ENCODE results near the gene TP53TG5. TPM values are rescaled to one million over a fixed set of nuclear protein-coding genes. Genes with fewer than 3 reads are reported as not detected.

The TP53TG5 gene
- total RNA-seq, 1 experiment from 2014 or later, result not detected

- H4K20me1 ChIP-seq (ENCODE audit: insufficient read depth, low read depth, low read length), result peaks cover 53% of the 10 kb centered on the region
- no peaks in the 10 kb centered on the region for H3K9me2 ChIP-seq (replicated peaks; ENCODE audit: insufficient read depth, low read length)
- no peak overlapping the region for H3K9ac ChIP-seq (ENCODE audit: low read length)
- DNase-seq, result no peak
- H3K27ac ChIP-seq (ENCODE audit: low read length), result no peak overlapping the region
- H3K27me3 ChIP-seq (ENCODE audit: low read length), result no peaks in the 10 kb centered on the region
- H3K4me1 ChIP-seq (ENCODE audit: low read length), result peaks cover 42% of the 10 kb centered on the region
- H3K4me3 ChIP-seq (ENCODE audit: low read length), result 0 out of 2 replicates have a peak overlapping the region, but pooled peaks have one; percentile 2
- peak overlapping the region; percentile 71 for H3K4me2 ChIP-seq (ENCODE audit: low read depth, low read length, poor library complexity, severe bottlenecking)
- H2AFZ ChIP-seq (ENCODE audit: low read length), result no peak overlapping the region
- H3K9me3 ChIP-seq (ENCODE audit: low read length), result no peaks in the 10 kb centered on the region
- H3K79me2 ChIP-seq (ENCODE audit: low read length), result no peaks in the 10 kb centered on the region
- no peaks in the 10 kb centered on the region; the same call in 1 of the 2 replicates for H3K36me3 ChIP-seq (ENCODE audit: insufficient read depth, low read length)
These were observed 11.0 kb downstream of the TP53TG5 start for GRCh38 chr20:45367126-45367525.

- no peak overlapping the region for H2AFZ ChIP-seq (ENCODE audit: low read length)
- no peaks in the 10 kb centered on the region for H3K9me3 ChIP-seq (ENCODE audit: low read length)
- DNase-seq, result no peak
- H3K79me2 ChIP-seq (ENCODE audit: low read length), result no peaks in the 10 kb centered on the region
- no peaks in the 10 kb centered on the region for H3K27me3 ChIP-seq (ENCODE audit: low read length)
- no peak overlapping the region for H3K4me3 ChIP-seq (ENCODE audit: low read length)
- no peak overlapping the region for H3K4me2 ChIP-seq (ENCODE audit: low read depth, low read length, poor library complexity, severe bottlenecking)
- peaks cover 42% of the 10 kb centered on the region for H3K4me1 ChIP-seq (ENCODE audit: low read length)
- peaks cover 51% of the 10 kb centered on the region for H4K20me1 ChIP-seq (ENCODE audit: insufficient read depth, low read depth, low read length)
- H3K36me3 ChIP-seq (ENCODE audit: insufficient read depth, low read length), result no peaks in the 10 kb centered on the region; the same call in 1 of the 2 replicates
- no peaks in the 10 kb centered on the region for H3K9me2 ChIP-seq (replicated peaks; ENCODE audit: insufficient read depth, low read length)
- H3K9ac ChIP-seq (ENCODE audit: low read length), result no peak overlapping the region
- no peak overlapping the region for H3K27ac ChIP-seq (ENCODE audit: low read length)
These were observed 11.5 kb downstream of the TP53TG5 start for GRCh38 chr20:45366631-45367030.

- no peaks in the 10 kb centered on the region for H3K9me3 ChIP-seq (ENCODE audit: low read length)
- H3K79me2 ChIP-seq (ENCODE audit: low read length), result no peaks in the 10 kb centered on the region
- peaks cover 42% of the 10 kb centered on the region for H3K4me1 ChIP-seq (ENCODE audit: low read length)
- H3K9ac ChIP-seq (ENCODE audit: low read length), result no peak overlapping the region
- no peaks in the 10 kb centered on the region for H3K27me3 ChIP-seq (ENCODE audit: low read length)
- no peak overlapping the region for H3K4me3 ChIP-seq (ENCODE audit: low read length)
- H3K36me3 ChIP-seq (ENCODE audit: insufficient read depth, low read length), result no peaks in the 10 kb centered on the region; the same call in 1 of the 2 replicates
- no peak for DNase-seq
- H4K20me1 ChIP-seq (ENCODE audit: insufficient read depth, low read depth, low read length), result peaks cover 47% of the 10 kb centered on the region
- no peak overlapping the region for H3K27ac ChIP-seq (ENCODE audit: low read length)
- no peaks in the 10 kb centered on the region for H3K9me2 ChIP-seq (replicated peaks; ENCODE audit: insufficient read depth, low read length)
- H2AFZ ChIP-seq (ENCODE audit: low read length), result no peak overlapping the region
- H3K4me2 ChIP-seq (ENCODE audit: low read depth, low read length, poor library complexity, severe bottlenecking), result no peak overlapping the region
These were observed 11.9 kb downstream of the TP53TG5 start for GRCh38 chr20:45366192-45366591.

GRCh38 chr20:45365444-45365970 is 12.6 kb downstream of the TP53TG5 start:
- DNase-seq, result no peak

DNA sequence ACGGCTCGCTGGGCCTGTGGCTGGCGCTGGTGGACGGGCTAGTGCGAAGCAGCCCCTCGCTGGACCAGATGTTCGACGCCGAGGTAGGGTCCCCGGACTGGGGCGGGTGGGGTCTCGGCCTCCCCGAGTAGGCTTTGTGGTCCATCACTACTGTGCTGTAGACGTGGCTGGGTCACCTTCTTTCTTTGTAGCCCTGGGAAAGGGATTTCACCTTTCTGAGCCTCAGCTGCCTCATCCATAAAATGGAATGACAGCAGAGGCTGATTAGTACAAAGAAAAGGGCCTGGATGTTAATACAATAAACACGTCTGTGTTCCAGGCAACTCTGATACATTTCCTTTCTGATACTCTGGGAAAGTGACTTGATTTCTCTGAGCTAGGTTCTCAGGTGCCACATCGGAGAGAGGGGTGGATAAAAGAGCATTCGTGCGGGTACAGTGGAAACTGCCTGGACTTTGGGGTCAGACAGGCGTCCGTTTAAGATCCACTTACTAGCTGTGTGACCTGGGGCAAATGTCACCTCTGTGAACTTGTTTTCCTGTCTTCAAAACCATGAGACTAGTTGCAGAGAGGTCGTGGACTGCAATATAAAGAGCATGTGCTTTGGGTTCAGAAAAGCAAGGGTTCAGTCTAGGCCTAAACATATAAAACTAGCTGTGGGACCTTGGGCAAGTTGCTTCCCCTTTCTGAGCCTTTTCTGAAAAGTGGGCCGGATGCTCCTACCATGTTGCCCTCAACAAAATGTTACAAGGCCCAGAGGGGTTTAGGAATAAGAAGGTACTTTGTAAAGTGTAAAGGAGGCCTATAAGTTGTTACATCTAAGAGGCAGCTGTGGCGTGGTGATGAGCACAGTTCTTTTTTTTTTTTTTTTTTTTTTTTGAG is 14.3 kb downstream of the TP53TG5 start:
- Histone ChIP-seq H3K4me3 (ENCODE audit: low read length) (peak overlapping the region; percentile 91), H3K36me3 (ENCODE audit: insufficient read depth, low read length) (no peaks in the 10 kb centered on the region; the same call in 1 of the 2 replicates), H4K20me1 (ENCODE audit: insufficient read depth, low read depth, low read length) (peaks cover 32% of the 10 kb centered on the region), H3K4me2 (ENCODE audit: low read depth, low read length, poor library complexity, severe bottlenecking) (peak overlapping the region; percentile 87), H3K9me3 (ENCODE audit: low read length) (no peaks in the 10 kb centered on the region), H3K9ac (ENCODE audit: low read length) (peak overlapping the region; percentile 93), H3K27me3 (ENCODE audit: low read length) (no peaks in the 10 kb centered on the region), H3K27ac (ENCODE audit: low read length) (no peak overlapping the region), H2AFZ (ENCODE audit: low read length) (peak overlapping the region; percentile 99; the same call in 1 of the 2 replicates), H3K9me2 (replicated peaks; ENCODE audit: insufficient read depth, low read length) (no peaks in the 10 kb centered on the region), H3K4me1 (ENCODE audit: low read length) (peaks cover 36% of the 10 kb centered on the region), H3K79me2 (ENCODE audit: low read length) (no peaks in the 10 kb centered on the region)
- peak; percentile 54 for DNase-seq

More at GRCh38 chr20:45365444-45365970, 12.6 kb downstream of the TP53TG5 start:
- Histone ChIP-seq H3K4me2 (ENCODE audit: low read depth, low read length, poor library complexity, severe bottlenecking) (no peak overlapping the region), H3K27me3 (ENCODE audit: low read length) (no peaks in the 10 kb centered on the region), H3K9me2 (replicated peaks; ENCODE audit: insufficient read depth, low read length) (no peaks in the 10 kb centered on the region), H3K4me3 (ENCODE audit: low read length) (no peak overlapping the region), H3K36me3 (ENCODE audit: insufficient read depth, low read length) (no peaks in the 10 kb centered on the region; the same call in 1 of the 2 replicates), H3K4me1 (ENCODE audit: low read length) (peaks cover 42% of the 10 kb centered on the region), H3K27ac (ENCODE audit: low read length) (no peak overlapping the region), H2AFZ (ENCODE audit: low read length) (no peak overlapping the region), H3K9me3 (ENCODE audit: low read length) (no peaks in the 10 kb centered on the region), H4K20me1 (ENCODE audit: insufficient read depth, low read depth, low read length) (peaks cover 40% of the 10 kb centered on the region), H3K9ac (ENCODE audit: low read length) (no peak overlapping the region), H3K79me2 (ENCODE audit: low read length) (no peaks in the 10 kb centered on the region)

DNA sequence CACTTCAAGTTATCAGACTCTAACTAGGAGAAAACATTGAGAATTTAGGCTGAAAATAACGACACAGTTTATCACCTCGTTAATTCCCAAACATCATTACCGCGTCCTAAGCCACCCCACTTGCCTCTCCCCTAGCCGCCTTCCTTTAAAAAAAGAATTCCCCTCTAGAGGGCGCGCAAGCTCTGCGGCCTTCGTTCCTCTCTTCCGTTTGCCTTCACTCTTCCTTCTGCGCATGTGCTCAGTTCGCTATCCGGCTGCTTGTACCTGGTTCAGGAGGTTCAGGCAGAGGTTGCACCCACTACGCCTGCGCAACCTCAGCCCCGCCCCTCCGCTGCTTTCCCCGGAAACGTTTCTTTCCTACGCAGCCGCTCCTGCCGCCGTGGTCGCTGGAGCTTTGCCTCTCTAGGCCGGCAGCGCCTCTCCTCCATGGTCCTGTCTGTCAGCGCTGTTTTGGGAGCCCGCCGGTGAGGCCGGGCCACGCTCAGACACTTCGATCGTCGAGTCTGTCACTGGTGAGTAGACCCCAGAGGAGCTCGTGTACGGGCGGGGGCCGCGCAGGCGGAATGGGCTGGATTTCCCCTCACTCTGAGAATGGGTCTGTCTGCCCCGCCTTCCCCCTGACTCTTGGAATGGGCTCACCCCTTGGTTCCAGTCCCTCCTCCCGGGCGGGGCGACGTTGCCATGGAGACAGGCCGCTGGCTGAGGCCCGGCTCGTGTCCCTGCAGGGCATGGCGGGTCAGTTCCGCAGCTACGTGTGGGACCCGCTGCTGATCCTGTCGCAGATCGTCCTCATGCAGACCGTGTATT is 15.1 kb downstream of the TP53TG5 start, which contains the start of gene SYS1:
TSS of gene SYS1 (plus strand) at position 353 of the 807 bp plus-strand sequence. CDS start at position 729, 376 bp downstream.
- H3K9ac ChIP-seq (ENCODE audit: low read length), result peak within 1 kb of the TSS; percentile 93

DNA sequence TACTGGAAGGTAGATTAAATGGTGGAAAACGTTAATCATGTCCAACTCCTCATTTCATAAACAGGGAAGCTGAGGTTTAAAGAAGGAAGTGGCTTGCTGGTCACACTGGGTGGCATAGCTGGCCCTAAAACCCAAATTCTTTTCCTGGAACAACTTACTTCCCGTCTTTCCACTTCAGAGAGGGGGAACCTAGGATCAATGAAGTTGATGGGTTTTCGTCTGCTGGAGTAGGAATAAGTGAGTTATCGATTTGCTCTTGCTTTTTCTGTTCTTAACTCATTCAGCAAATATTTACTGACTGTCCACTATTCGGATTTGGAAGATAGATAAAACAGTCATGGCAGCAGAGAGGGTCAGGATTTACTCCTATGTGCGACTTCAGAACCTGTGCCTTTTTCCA is 16.3 kb downstream of the TP53TG5 start:
- Histone ChIP-seq H3K27me3 (ENCODE audit: low read length) (no peaks in the 10 kb centered on the region), H3K4me2 (ENCODE audit: low read depth, low read length, poor library complexity, severe bottlenecking) (no peak overlapping the region), H2AFZ (ENCODE audit: low read length) (no peak overlapping the region), H3K27ac (ENCODE audit: low read length) (no peak overlapping the region), H3K9ac (ENCODE audit: low read length) (no peak overlapping the region), H3K4me1 (ENCODE audit: low read length) (peaks cover 16% of the 10 kb centered on the region), H4K20me1 (ENCODE audit: insufficient read depth, low read depth, low read length) (peaks cover 16% of the 10 kb centered on the region), H3K36me3 (ENCODE audit: insufficient read depth, low read length) (no peaks in the 10 kb centered on the region; the same call in 1 of the 2 replicates), H3K79me2 (ENCODE audit: low read length) (no peaks in the 10 kb centered on the region), H3K9me3 (ENCODE audit: low read length) (no peaks in the 10 kb centered on the region), H3K9me2 (replicated peaks; ENCODE audit: insufficient read depth, low read length) (no peaks in the 10 kb centered on the region), H3K4me3 (ENCODE audit: low read length) (no peak overlapping the region)
- no peak for DNase-seq

More for the DNA sequence above, 15.1 kb downstream of the TP53TG5 start, which contains the start of gene SYS1:
- Histone ChIP-seq H3K9me3 (ENCODE audit: low read length) (no peaks in the 10 kb centered on the region), H3K4me1 (ENCODE audit: low read length) (peaks cover 28% of the 10 kb centered on the region), H3K36me3 (ENCODE audit: insufficient read depth, low read length) (no peaks in the 10 kb centered on the region; the same call in 1 of the 2 replicates), H3K4me2 (ENCODE audit: low read depth, low read length, poor library complexity, severe bottlenecking) (peak within 1 kb of the TSS; percentile 87), H3K9me2 (replicated peaks; ENCODE audit: insufficient read depth, low read length) (no peaks in the 10 kb centered on the region), H2AFZ (ENCODE audit: low read length) (peak within 1 kb of the TSS; percentile 99), H3K79me2 (ENCODE audit: low read length) (no peaks in the 10 kb centered on the region), H3K27me3 (ENCODE audit: low read length) (no peaks in the 10 kb centered on the region), H4K20me1 (ENCODE audit: insufficient read depth, low read depth, low read length) (peaks cover 27% of the 10 kb centered on the region), H3K4me3 (ENCODE audit: low read length) (peak within 1 kb of the TSS; percentile 91), H3K27ac (ENCODE audit: low read length) (peak within 1 kb of the TSS; percentile 52; the same call in 1 of the 2 replicates)
- DNase-seq, result peak; percentile 99
